Measurements from ENCODE around the gene CACNA1E.

The CACNA1E gene

DNA sequence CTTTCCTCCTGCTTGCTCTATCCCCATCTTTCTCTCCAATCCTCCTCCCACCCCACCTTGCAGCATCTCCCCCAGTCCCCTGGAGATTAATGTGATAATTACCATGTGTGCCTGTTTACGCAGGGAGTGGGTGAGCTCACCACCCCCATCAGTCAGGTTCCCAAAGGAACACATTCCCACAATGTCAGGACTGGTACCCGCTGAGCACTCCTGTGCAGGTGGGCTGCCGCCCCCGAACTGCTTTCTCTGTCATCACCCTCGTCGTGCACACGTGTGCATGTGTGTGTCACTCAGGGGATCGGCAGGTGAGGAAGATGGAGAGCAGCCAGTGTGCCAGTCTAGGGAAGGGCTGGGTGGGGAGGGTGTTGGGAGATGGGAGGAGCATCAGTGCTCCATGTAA lies 163.4 kb downstream of the CACNA1E start (continued):
- TF ChIP-seq POU6F1 (CRISPR knock-in tag; IDR thresholded peaks at IDR 0.05; ENCODE audit: borderline replicate concordance, low read depth), result no peak
- no peak for TF ChIP-seq BACH2 (CRISPR knock-in tag; IDR thresholded peaks at IDR 0.05; ENCODE audit: borderline replicate concordance)
- TF ChIP-seq OSR1 (CRISPR knock-in tag; IDR thresholded peaks at IDR 0.05), result no peak
- TF ChIP-seq TCF4 (CRISPR knock-in tag; IDR thresholded peaks at IDR 0.05; ENCODE audit: borderline replicate concordance), result no peak

DNA sequence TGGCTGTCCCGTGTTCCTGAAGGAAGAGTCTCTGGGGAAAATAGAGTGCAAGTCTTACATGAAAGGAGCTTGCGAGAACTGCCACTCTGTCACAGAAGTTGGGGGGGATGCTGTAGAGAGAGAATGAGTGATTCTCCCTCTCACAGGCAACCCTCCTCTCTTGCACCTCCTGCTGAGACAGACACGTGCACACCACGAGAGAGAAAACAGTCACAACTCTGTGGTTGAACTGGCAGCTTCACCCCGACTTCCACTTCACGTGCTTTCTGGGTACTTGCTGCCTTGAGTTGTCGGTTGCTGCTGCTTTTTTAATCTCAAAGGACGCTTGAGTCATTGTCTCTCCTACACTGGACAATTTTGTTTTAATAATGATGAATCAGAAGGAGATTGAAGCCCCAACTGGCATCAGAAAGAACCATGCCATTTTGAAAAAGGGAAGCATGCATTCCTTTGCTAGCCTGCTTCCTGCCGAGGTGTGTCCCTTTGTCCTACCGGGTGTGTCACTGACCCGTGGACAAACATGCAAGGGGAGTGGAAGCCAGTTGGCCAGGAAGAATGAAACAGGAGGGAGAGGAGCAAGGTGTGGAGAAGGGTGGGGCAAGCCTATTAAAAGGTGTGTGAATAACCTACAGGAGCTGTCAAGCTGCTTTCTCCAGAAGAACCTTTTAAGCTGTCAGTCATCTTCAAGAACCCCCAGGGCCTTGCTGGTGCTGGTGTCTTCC lies 164.2 kb downstream of the CACNA1E start:
- ATAC-seq, result no peak
- TF ChIP-seq OSR1 (CRISPR knock-in tag; IDR thresholded peaks at IDR 0.05) (no peak), CREB5 (CRISPR knock-in tag; IDR thresholded peaks at IDR 0.05; ENCODE audit: low read depth) (no peak), GLIS3 (CRISPR knock-in tag; IDR thresholded peaks at IDR 0.05) (no peak), ARNTL (CRISPR knock-in tag; IDR thresholded peaks at IDR 0.05; ENCODE audit: borderline replicate concordance, low read depth) (no peak)

GRCh38 chr1:181651276-181651675 lies 168.0 kb downstream of the CACNA1E start:
- TF ChIP-seq ZNF565 (CRISPR knock-in tag; conservative IDR thresholded peaks at IDR 0.05; ENCODE audit: low read depth) (no peak), POU6F1 (CRISPR knock-in tag; IDR thresholded peaks at IDR 0.05; ENCODE audit: borderline replicate concordance, low read depth) (no peak), ZFP30 (CRISPR knock-in tag; IDR thresholded peaks at IDR 0.05) (no peak), TOX (CRISPR knock-in tag; IDR thresholded peaks at IDR 0.05; ENCODE audit: borderline replicate concordance) (no peak), ZC3H10 (CRISPR knock-in tag; IDR thresholded peaks at IDR 0.05) (no peak), ISL1 (CRISPR knock-in tag; IDR thresholded peaks at IDR 0.05) (no peak), GLIS3 (CRISPR knock-in tag; IDR thresholded peaks at IDR 0.05) (no peak), TCF4 (CRISPR knock-in tag; IDR thresholded peaks at IDR 0.05; ENCODE audit: borderline replicate concordance) (no peak), RARB (CRISPR knock-in tag; IDR thresholded peaks at IDR 0.05) (no peak), OSR1 (CRISPR knock-in tag; IDR thresholded peaks at IDR 0.05) (no peak), ZFP3 (CRISPR knock-in tag; IDR thresholded peaks at IDR 0.05) (no peak), ZNF8 (CRISPR knock-in tag; IDR thresholded peaks at IDR 0.05) (no peak), PPARA (CRISPR knock-in tag; IDR thresholded peaks at IDR 0.05; ENCODE audit: borderline replicate concordance) (no peak), SNAI2 (CRISPR knock-in tag; IDR thresholded peaks at IDR 0.05) (no peak), BACH2 (CRISPR knock-in tag; IDR thresholded peaks at IDR 0.05; ENCODE audit: borderline replicate concordance) (no peak), CSDC2 (CRISPR knock-in tag; IDR thresholded peaks at IDR 0.05) (no peak), ARNTL (CRISPR knock-in tag; IDR thresholded peaks at IDR 0.05; ENCODE audit: borderline replicate concordance, low read depth) (no peak)
- TF ChIP-seq, protein P1, sequence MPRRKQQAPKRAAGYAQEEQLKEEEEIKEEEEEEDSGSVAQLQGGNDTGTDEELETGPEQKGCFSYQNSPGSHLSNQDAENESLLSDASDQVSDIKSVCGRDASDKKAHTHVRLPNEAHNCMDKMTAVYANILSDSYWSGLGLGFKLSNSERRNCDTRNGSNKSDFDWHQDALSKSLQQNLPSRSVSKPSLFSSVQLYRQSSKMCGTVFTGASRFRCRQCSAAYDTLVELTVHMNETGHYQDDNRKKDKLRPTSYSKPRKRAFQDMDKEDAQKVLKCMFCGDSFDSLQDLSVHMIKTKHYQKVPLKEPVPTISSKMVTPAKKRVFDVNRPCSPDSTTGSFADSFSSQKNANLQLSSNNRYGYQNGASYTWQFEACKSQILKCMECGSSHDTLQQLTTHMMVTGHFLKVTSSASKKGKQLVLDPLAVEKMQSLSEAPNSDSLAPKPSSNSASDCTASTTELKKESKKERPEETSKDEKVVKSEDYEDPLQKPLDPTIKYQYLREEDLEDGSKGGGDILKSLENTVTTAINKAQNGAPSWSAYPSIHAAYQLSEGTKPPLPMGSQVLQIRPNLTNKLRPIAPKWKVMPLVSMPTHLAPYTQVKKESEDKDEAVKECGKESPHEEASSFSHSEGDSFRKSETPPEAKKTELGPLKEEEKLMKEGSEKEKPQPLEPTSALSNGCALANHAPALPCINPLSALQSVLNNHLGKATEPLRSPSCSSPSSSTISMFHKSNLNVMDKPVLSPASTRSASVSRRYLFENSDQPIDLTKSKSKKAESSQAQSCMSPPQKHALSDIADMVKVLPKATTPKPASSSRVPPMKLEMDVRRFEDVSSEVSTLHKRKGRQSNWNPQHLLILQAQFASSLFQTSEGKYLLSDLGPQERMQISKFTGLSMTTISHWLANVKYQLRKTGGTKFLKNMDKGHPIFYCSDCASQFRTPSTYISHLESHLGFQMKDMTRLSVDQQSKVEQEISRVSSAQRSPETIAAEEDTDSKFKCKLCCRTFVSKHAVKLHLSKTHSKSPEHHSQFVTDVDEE (CRISPR knock-in tag; IDR thresholded peaks at IDR 0.05), result no peak
- TF ChIP-seq, protein P2, sequence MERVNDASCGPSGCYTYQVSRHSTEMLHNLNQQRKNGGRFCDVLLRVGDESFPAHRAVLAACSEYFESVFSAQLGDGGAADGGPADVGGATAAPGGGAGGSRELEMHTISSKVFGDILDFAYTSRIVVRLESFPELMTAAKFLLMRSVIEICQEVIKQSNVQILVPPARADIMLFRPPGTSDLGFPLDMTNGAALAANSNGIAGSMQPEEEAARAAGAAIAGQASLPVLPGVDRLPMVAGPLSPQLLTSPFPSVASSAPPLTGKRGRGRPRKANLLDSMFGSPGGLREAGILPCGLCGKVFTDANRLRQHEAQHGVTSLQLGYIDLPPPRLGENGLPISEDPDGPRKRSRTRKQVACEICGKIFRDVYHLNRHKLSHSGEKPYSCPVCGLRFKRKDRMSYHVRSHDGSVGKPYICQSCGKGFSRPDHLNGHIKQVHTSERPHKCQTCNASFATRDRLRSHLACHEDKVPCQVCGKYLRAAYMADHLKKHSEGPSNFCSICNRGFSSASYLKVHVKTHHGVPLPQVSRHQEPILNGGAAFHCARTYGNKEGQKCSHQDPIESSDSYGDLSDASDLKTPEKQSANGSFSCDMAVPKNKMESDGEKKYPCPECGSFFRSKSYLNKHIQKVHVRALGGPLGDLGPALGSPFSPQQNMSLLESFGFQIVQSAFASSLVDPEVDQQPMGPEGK (CRISPR knock-in tag; IDR thresholded peaks at IDR 0.05; ENCODE audit: borderline replicate concordance), result no peak
- ATAC-seq, result no peak

Measured in SK-N-SH treated with all-trans-retinoic acid at 6 μM for 48 hours (cell line).